Hematopoietic multipotent progenitor cell treated with erythropoietin and hydrocortisone succinate and interleukin-3 and kit ligand, for 15 days (in vitro differentiated cells): ENCODE measurements around the gene ANKRD55.
"Not testable (repeated sequence)": the region's sequence is repeated elsewhere in the genome, so short reads cannot be mapped to it uniquely, and the experiment has no call there.

ENCODE experiments used
- DNase-seq: peaks from one replicate; pipeline ENCODE4 v3.0.0-alpha.2; 2015; ENCODE audit warnings: low spot score

Gene ANKRD55

GRCh38 chr5:56168066-56168478, 65.1 kb downstream of the ANKRD55 start:
- DNase-seq, result no peak

GRCh38 chr5:56167519-56167918, 65.6 kb downstream of the ANKRD55 start:
- DNase-seq, result no peak

DNA sequence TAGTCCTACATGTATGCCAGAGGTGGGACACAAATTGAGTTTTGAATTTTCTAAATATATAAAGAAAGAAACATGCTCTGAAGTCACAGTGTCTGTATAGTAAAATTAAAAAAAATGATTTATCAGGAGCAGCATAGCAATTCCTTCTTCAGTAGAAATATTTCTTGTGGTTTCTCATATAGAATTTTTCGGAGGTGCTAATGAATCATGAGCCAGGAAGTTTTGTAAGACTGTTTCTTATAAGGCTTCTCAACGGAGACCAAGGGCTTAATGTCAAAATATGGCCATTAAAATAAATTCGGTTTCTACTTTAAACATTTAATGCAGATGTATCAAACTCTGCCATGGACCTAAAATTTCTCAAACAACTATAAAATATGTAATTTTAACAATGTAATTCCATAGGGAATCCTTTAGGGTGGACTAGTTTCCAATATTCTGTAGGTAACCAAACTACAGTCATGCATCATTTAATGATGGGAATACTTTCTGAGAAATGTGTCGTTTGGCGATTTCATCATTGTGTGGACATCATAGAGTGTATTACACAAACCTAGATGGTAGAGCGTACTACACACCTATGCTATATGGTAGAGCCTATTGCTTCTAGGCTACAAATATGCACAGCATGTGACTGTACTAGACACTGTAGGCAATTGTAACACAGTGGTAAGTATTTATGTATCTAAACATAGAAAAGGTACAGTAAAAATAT, 66.3 kb downstream of the ANKRD55 start:
- no peak for DNase-seq

DNA sequence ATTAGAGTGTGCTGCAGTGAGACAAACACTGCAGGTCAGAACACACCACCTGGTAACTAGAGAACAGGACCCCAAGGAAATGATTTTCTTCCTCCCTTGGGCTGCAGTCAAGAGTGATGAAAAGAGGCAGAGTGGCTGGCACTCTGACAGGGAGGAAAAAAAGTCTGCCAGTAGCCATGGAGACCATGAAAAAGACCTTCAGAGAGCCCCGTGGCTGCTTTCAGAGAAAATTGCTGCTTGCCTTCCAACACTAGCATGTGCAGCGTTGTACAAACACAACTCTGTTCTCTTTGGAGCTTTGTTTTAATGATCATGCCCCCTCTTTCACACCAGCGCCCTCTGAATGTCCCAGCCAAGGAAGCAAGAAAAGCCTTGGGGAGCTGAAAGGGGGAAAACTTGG, 68.8 kb downstream of the ANKRD55 start:
- no peak for DNase-seq

DNA sequence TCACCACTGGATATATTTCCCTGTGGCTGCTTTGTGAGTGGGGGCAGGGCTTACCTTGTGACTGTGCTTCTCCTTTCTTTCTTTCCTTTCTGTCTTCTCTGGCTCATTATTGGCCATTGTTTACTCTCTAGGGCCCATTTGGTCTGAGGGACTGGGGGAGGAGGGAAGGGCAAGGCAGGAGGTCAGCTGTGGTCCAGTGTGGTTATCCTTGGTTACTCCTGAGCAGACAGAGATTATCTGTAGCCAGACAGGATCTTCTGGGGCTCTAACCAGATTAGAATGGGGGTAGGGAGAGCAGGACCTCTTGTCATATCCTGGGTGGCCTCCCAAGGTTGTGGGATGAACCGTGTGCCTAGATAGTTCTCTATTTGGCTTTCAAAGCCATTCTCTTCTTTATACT, 71.2 kb downstream of the ANKRD55 start:
- DNase-seq, result no peak

- DNase-seq, result no peak
These were observed 71.7 kb downstream of the ANKRD55 start for GRCh38 chr5:56161439-56161823.

DNA sequence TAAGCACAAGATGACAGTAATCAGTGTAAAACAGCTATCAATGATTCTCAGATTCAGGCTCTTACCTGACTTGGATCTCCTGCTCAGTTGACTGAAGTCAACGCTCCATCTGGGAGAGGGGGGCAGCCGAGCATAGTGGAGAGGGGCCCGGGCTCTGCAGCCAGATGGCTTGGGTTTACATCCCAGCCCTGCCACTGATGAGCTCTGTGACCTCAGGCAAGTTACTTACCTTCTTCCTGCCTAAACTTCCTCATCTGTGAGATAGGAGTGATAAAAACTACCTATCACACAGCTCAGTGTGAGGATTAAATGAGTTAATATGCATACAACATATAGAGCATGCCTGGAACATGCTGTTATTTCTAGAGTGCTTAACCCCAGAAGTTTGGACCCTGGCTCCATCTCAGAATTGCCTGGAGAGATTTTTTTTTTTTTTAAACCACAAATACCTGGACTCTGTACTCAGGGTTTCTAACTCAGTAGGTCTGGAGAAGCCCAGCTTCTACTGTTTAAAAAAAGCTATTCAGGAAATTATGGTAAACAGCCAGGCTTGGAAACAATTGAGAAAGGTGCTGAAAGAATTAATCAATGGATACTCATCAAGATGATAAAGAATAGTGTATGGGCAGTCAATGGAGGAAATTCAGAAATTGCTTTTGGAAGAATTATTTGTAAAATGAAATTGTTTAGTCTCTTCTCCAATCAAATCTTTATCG, 72.2 kb downstream of the ANKRD55 start:
- DNase-seq, result no peak

DNA sequence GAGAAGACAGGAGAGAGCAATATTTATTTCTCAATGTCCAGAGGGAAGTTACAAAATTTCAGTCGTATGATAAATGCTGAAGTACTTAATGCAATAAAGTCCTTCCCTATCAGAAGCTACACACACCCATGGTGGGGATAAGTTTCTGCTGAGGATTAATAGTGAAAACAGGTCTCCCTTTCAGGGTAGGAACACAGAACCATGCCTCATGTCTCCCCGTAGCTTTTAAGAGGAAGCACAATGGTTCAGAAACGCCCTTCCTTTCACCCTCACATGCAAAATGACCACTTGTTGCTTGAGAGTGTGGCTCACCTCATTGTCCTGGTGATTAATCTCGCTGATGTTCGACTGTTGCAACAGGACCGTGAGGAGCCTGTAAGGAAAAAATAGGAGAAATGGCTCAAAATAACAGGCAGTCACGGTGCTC, 73.6 kb downstream of the ANKRD55 start:
- DNase-seq, result no peak

GRCh38 chr5:56158331-56158960, 74.7 kb downstream of the ANKRD55 start:
- DNase-seq, result no peak

- DNase-seq, result not testable (repeated sequence)
These were observed 75.9 kb downstream of the ANKRD55 start for GRCh38 chr5:56157191-56157621.

DNA sequence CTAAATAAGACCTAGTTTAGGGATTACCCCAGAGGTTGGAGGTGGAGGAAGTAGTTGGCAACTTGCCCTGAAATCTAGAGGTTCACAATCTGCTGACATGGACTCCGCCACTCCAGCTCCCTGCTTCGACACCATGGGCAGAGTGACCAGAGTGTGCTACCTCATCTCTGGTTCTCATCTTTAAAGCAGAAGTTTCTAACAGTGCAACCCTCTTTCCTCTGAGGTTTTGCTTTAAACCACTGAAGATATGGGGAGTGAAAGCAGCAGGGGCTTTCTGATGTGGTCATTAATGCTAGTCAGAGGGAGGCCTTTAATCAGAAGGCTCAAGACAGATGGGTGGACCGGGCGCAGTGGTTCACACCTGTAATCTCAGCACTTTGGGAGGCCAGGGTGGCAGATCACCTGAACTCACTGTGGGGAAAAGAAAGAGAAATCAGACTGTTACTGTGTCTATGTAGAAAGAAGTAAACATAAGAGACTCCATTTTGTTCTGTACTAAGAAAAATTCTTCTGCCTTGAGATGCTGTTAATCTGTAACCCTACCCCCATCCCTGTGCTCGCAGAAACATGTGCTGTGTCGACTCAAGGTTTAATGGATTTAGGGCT, 76.4 kb downstream of the ANKRD55 start:
- not testable (repeated sequence) for DNase-seq

- DNase-seq, result no peak
These were observed 77.0 kb downstream of the ANKRD55 start for GRCh38 chr5:56155992-56156584.

GRCh38 chr5:56154732-56155484, 78.2 kb downstream of the ANKRD55 start:
- DNase-seq, result no peak

DNA sequence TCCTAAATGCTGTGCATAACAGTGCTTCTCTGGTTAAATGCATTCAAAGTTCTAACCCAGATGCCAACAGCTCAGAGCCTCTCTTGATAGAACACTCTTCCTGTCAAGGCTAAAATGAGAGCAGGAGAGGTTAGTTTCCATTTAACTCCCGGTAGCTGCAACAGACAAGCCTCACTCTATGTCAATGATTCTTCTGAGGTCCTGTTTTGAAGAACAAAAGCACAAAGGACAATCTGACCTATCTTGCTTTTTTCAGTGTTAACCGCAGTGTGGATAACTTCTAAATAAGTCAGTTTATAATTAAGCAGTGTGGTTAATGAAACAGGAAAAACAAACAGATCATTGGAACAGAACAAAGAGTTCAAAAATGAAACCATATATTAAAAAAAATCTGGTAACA, 80.7 kb downstream of the ANKRD55 start:
- no peak for DNase-seq

- DNase-seq, result not testable (repeated sequence)
These were observed 82.4 kb downstream of the ANKRD55 start for GRCh38 chr5:56150756-56151155.

DNA sequence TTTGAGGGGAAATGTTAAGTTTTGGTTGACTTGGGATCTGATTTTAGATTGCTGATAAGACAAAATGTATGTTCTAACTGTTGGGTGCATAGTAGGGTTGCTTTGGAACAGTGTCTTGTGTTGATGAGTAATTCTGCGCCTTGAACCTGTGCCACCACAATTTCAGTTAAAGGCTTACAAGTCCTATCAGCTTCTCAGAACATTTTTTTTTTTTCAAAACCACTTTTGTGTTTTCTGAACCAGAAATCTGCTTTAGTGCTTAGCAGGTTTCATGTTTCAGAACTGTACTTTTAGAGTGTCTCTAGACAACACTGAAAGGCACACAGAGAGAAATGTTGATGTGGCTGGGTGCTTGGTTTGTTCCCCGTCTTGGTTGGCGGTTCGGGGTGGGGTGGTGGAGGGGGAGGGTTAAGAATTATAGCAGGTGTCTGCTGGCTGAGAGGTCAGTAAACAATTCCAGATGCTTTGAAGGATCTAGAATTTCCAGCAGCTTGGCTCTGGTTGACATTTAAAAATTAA, 84.6 kb downstream of the ANKRD55 start:
- DNase-seq, result no peak

DNA sequence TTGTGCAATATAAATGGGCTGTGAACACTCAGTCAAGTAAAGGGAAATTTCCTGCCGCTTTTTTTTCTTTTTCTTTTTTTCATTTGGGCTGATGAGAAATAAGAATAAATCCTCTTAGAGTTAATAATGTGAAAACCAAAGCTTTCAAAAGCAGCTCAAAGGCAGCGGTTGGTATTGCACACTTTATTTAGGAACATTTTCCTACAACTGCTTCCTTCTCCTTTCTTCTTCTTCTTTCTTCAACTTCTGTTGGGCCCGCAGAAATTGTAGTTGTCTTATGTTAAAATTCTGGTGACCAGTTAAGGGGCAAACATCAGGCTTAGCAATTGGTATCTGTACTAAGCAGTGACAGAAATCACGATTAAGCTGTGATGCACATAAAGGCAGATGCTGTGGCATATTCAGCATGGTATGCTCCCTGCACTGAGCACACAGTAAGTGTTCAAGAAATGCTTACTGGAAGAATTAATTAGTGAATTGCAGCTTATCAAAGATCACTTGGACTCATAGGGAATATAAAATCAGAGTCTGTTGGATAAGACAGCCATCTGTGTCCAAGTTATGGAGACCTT, 85.4 kb downstream of the ANKRD55 start:
- no peak for DNase-seq

GRCh38 chr5:56147106-56147505, 86.0 kb downstream of the ANKRD55 start:
- no peak for DNase-seq

GRCh38 chr5:56146674-56147073, 86.5 kb downstream of the ANKRD55 start:
- DNase-seq, result no peak

DNA sequence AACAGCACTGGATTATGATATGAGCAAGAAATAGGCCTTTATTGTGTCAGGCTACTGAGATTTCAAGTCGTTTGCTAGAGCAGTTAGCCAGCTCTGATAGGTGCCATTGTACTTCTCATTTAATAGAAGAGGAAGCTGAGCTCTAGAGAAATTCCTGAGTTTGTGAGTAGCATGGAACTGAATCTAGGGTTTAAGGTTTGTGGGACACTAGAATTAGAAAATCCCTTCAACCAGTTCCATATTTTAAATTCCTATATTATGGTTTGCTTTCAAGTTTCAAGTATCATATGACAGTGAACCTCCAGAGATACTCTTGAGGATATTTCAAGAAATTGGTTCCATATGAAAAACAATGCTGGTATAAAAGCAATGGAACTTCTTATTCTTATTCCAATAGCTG, 87.6 kb downstream of the ANKRD55 start:
- DNase-seq, result no peak

DNA sequence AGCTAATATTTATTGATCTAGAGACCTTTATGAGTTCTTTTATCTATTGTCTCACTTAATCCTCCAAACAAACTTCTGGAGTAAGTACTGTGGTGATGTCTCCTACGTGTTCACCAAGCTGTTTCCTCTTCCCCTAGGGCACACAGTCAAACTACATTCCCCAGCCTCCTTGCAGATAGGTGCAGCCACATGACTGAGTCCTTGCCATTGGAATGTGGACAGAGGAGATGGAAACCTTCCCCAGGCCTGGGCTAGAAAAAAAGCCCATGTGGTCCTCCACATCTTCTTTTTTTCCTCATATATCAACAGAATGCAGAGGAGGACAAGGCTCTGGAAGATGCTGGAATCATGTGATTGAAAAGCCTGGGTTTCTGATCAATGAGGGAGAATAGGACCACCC, 88.0 kb downstream of the ANKRD55 start:
- no peak for DNase-seq
